ENCODE data around the gene PHC2.

The PHC2 gene

DNA sequence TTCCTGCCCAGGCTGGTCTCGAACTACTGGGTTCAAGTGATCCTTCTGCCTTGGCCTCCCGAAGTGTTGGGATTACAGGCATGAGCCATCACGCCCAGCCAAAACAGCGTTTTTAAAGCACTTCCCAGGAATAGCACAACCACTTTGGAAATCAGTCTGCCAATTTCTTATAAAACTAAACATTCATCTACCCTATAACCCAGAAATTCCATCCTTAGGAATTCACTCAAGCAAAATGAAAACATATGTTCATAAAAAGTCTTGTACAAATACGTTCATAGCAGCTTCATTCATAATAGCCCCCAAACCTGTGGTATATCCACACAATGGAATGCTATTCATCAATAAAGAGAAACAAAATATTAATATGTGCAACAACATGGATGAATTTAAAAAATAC lies 36.1 kb downstream of the PHC2 start:
- Histone ChIP-seq H4K20me1 (ENCODE audit: insufficient read depth, low read length, poor library complexity, severe bottlenecking) (no peaks in the 10 kb centered on the region), H3K36me3 (ENCODE audit: insufficient read depth, low read length) (no peaks in the 10 kb centered on the region), H3K4me1 (ENCODE audit: insufficient read depth, low read length, poor library complexity, severe bottlenecking) (peaks cover 21% of the 10 kb centered on the region), H3K9me2 (replicated peaks; ENCODE audit: low read depth, low read length) (no peaks in the 10 kb centered on the region), H3K27me3 (ENCODE audit: insufficient read depth, low read length, poor library complexity, severe bottlenecking) (no peaks in the 10 kb centered on the region), H3K4me2 (ENCODE audit: low read depth, low read length, poor library complexity, severe bottlenecking) (no peak overlapping the region), H3K9me3 (ENCODE audit: insufficient read depth, low read depth, low read length) (no peaks in the 10 kb centered on the region), H3K9ac (ENCODE audit: low read depth, low read length, poor library complexity, severe bottlenecking) (no peak overlapping the region), H3K4me3 (ENCODE audit: low read length, poor library complexity, severe bottlenecking) (no peak overlapping the region), H2AFZ (ENCODE audit: low read length) (no peak overlapping the region), H3F3A (ENCODE audit: low read depth) (no peaks in the 10 kb centered on the region), H3K79me2 (ENCODE audit: insufficient read depth, low read length) (no peaks in the 10 kb centered on the region)
- TF ChIP-seq, protein P1, sequence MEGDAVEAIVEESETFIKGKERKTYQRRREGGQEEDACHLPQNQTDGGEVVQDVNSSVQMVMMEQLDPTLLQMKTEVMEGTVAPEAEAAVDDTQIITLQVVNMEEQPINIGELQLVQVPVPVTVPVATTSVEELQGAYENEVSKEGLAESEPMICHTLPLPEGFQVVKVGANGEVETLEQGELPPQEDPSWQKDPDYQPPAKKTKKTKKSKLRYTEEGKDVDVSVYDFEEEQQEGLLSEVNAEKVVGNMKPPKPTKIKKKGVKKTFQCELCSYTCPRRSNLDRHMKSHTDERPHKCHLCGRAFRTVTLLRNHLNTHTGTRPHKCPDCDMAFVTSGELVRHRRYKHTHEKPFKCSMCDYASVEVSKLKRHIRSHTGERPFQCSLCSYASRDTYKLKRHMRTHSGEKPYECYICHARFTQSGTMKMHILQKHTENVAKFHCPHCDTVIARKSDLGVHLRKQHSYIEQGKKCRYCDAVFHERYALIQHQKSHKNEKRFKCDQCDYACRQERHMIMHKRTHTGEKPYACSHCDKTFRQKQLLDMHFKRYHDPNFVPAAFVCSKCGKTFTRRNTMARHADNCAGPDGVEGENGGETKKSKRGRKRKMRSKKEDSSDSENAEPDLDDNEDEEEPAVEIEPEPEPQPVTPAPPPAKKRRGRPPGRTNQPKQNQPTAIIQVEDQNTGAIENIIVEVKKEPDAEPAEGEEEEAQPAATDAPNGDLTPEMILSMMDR (conservative IDR thresholded peaks at IDR 0.05; ENCODE audit: low read length), result no peak
- no peak for TF ChIP-seq EZH2phosphoT487 (IDR thresholded peaks at IDR 0.05; ENCODE audit: borderline replicate concordance)

DNA sequence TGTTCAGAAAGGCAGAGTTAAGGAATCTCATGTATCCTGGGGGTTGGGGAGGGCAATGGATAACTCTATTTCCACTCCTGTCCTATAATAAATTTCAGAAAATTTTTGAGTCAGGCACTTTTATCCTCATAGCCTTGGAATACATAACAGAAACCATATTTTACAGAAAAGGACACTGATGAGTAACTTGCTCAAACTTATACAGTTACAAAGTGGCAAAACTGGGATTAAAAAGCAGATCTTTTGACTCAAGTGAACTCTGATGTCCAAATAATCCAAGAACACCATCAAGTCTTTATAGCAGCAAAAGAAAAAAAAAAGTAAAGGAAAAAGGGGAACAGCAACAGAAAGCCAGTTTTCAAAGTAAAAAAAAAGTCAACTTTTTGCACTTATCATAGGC lies 36.9 kb downstream of the PHC2 start:
- peaks cover 21% of the 10 kb centered on the region for H3K4me1 ChIP-seq (ENCODE audit: insufficient read depth, low read length, poor library complexity, severe bottlenecking)
- no peaks in the 10 kb centered on the region for H4K20me1 ChIP-seq (ENCODE audit: insufficient read depth, low read length, poor library complexity, severe bottlenecking)
- no peak overlapping the region for H3K4me2 ChIP-seq (ENCODE audit: low read depth, low read length, poor library complexity, severe bottlenecking)
- no peaks in the 10 kb centered on the region for H3F3A ChIP-seq (ENCODE audit: low read depth)
- no peak for TF ChIP-seq EZH2phosphoT487 (IDR thresholded peaks at IDR 0.05; ENCODE audit: borderline replicate concordance)
- TF ChIP-seq, protein P1 (conservative IDR thresholded peaks at IDR 0.05; ENCODE audit: low read length), result no peak
- no peak overlapping the region for H2AFZ ChIP-seq (ENCODE audit: low read length)
- H3K9ac ChIP-seq (ENCODE audit: low read depth, low read length, poor library complexity, severe bottlenecking), result no peak overlapping the region
- H3K79me2 ChIP-seq (ENCODE audit: insufficient read depth, low read length), result no peaks in the 10 kb centered on the region
- H3K27me3 ChIP-seq (ENCODE audit: insufficient read depth, low read length, poor library complexity, severe bottlenecking), result no peaks in the 10 kb centered on the region
- H3K4me3 ChIP-seq (ENCODE audit: low read length, poor library complexity, severe bottlenecking), result no peak overlapping the region
- no peaks in the 10 kb centered on the region for H3K9me2 ChIP-seq (replicated peaks; ENCODE audit: low read depth, low read length)
- no peaks in the 10 kb centered on the region for H3K9me3 ChIP-seq (ENCODE audit: insufficient read depth, low read depth, low read length)
- no peaks in the 10 kb centered on the region for H3K36me3 ChIP-seq (ENCODE audit: insufficient read depth, low read length)

DNA sequence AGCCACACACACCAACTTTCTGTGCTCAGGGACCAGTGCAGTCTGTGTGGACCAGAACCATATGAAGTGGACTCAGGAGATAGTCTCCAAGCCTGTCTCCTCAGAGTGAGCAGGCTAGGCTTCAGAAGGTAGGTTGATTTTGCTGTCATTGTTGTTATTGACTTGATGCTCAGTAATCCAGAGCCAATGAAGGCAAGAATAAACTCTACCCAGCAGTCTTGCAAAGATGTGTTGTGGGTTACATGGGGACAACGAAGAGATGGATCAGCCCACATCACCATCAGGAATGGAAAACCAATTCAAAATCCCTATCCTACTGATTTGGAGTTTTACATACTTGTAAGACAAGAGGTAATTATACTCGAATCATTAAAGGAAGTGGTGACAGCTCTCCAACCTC lies 37.4 kb downstream of the PHC2 start:
- TF ChIP-seq, protein P1 (conservative IDR thresholded peaks at IDR 0.05; ENCODE audit: low read length), result no peak
- TF ChIP-seq EZH2phosphoT487 (IDR thresholded peaks at IDR 0.05; ENCODE audit: borderline replicate concordance), result no peak
- H3K79me2 ChIP-seq (ENCODE audit: insufficient read depth, low read length), result no peaks in the 10 kb centered on the region
- no peaks in the 10 kb centered on the region for H3F3A ChIP-seq (ENCODE audit: low read depth)
- no peaks in the 10 kb centered on the region for H4K20me1 ChIP-seq (ENCODE audit: insufficient read depth, low read length, poor library complexity, severe bottlenecking)
- no peaks in the 10 kb centered on the region for H3K36me3 ChIP-seq (ENCODE audit: insufficient read depth, low read length)
- no peaks in the 10 kb centered on the region for H3K27me3 ChIP-seq (ENCODE audit: insufficient read depth, low read length, poor library complexity, severe bottlenecking)
- H3K4me3 ChIP-seq (ENCODE audit: low read length, poor library complexity, severe bottlenecking), result no peak overlapping the region
- no peaks in the 10 kb centered on the region for H3K9me3 ChIP-seq (ENCODE audit: insufficient read depth, low read depth, low read length)
- no peak overlapping the region for H3K4me2 ChIP-seq (ENCODE audit: low read depth, low read length, poor library complexity, severe bottlenecking)
- H3K9me2 ChIP-seq (replicated peaks; ENCODE audit: low read depth, low read length), result no peaks in the 10 kb centered on the region
- H3K4me1 ChIP-seq (ENCODE audit: insufficient read depth, low read length, poor library complexity, severe bottlenecking), result peaks cover 21% of the 10 kb centered on the region
- 0 out of 2 replicates have a peak overlapping the region, but pooled peaks have one; percentile 0 for H2AFZ ChIP-seq (ENCODE audit: low read length)
- H3K9ac ChIP-seq (ENCODE audit: low read depth, low read length, poor library complexity, severe bottlenecking), result no peak overlapping the region
